ENCODE data around the gene MALRD1.

The MALRD1 gene

DNA sequence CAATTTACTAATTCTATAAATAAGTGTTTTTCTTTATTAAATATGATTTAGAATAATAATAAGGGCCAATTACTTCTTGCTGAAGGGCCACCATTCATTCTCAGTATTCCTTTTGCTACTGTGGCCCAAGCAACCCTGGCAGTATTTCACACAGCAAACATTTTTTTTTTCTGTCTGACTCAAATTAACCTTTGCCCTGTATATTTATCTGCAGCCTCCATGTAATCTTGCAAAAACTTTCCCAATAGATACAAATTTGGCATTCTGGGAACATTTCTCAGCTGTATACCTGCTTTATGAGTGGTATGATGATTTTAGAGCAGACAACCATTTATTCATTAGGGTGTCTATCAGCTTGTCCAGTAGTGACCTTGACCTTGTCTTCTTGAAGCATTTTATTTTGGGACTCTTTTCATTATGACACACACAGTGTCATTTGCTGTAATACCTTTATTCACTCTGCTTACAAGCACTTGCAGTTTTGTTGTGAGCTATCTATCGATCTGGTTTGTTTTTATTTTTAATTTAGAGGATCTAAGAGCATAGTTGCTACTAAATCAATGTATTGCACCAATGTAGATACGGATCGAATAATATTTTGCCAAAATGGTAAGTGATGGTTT is 607.9 kb downstream of the MALRD1 start:
- DNase-seq = no peak

GRCh38 chr10:19658131-19658530 is 609.5 kb downstream of the MALRD1 start:
- no peak for DNase-seq

DNA sequence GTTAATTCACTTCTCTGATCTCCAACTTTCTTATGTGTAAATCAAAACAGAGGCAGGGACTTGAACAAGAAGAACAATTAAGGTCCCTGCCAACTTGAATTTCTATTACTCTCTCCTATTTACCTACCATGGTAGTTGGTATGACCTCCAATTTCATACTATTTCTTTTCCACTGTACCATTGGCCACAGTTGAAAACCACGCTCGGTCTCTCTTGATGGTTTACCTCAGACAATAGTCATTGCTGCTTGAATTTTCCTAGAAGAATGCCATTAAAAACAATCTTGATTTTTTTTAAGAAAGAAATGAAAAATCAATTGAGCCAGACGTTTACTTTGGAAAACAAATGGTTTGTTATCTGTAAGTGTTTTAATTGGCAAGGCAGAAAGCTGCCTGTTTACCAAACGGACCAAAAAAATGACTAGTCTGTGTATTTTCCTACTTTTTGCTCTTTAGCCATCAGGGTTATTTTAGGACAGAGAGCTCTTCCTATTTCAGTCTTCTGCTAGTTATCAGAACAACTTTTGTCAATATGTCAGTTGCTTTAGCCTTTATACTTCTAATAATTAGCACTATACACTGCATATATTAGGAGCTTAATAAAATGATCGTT is 610.1 kb downstream of the MALRD1 start:
- DNase-seq = no peak

DNA sequence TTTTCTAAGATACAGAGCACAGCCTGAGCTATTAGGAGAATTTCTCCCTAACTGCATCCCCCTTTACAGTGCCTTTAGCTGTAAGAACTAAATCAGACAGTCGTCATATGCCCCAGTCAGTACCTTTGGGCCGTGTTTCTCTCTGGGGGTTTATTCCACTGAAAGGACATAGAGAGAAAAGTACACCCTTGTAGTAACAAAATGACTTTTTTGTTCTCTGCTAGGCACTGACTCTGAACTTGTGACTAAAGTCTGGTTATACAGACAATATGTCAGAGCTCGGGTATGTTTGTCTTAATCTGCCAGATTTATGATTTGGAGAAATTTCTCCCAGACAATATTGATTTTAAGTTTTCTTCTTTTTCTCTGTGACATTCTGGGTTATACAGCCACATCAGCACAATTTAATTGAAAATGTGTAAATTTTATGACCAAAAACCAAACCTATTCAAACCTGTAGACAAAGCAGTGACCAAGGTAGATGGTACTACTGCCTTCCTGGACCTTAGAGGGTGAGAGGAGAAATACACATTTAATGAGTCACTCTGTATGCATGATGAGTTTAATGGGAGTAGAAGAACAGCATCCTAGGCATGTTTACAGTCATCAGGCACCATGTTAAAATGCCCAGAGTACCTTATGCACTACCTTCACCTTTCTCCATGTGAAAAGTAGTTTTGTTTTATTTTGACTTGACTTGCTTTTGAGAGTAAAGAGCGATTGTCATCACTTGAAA is 611.5 kb downstream of the MALRD1 start:
- DNase-seq = no peak

DNA sequence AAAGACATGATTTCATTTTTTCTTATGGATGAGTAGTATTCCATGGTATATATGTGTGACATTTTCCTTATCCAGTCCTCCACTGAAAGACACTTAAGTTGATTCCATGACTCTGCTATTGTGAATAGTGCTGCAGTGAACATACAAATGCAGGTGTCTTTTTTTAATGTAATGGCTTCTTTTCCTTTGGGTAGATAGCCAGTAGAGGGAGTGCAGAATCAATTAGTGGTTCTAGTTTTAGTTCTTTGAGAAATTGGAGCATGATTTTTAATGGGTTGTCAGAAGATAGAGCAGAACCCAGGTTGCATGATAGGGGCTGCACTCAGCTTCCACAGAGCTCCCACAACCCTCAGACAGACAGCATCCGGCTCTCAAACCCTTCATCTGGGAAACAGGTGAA is 614.7 kb downstream of the MALRD1 start:
- DNase-seq = no peak

- no peak for DNase-seq
These were observed 619.5 kb downstream of the MALRD1 start for GRCh38 chr10:19668116-19668515.

GRCh38 chr10:19676063-19676462 is 627.5 kb downstream of the MALRD1 start:
- DNase-seq = no peak

DNA sequence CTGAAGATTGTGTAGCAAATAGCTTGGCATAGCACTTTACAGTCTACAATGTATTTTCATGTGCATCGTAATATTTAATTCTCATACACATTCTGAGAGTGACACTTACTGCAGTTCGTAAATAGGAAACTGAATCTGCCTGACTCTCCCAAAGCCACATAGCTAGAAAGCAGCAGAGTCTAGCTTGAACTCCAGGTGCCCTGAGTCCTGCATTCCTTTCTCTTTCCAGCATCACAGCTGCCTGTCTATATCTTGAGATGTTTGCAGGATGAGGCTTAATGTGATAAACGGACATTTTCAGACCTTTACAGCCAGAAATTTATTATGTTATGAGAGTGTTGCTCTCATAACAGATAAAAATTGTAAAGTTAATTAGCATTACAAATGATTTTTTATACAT is 634.8 kb downstream of the MALRD1 start:
- DNase-seq = no peak

- DNase-seq = no peak
These were observed 635.4 kb downstream of the MALRD1 start for GRCh38 chr10:19683960-19684359.

GRCh38 chr10:19688344-19688743 is 639.7 kb downstream of the MALRD1 start:
- DNase-seq = no peak

DNA sequence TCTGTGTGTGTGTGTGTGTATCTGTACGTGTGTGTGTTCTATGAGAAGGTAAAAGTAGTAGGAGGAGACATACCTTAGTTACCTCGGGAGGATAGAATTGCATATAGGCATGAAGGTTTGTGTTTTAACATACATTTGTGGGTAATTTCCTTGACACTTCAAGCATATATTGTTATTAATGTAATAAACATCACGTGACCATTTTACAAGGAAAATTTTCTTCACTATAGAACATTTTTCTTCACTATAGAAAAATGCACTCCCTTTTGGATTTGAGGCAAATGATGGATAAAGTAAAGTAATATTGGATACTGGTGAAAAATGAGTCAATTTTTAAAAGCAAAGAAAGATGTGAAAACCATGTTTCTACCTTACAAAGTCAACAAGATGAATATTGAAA is 640.6 kb downstream of the MALRD1 start:
- DNase-seq = no peak

GRCh38 chr10:19699299-19699698 is 650.7 kb downstream of the MALRD1 start:
- no peak for DNase-seq

- DNase-seq = no peak
These were observed 652.9 kb downstream of the MALRD1 start for GRCh38 chr10:19701427-19702052.

DNA sequence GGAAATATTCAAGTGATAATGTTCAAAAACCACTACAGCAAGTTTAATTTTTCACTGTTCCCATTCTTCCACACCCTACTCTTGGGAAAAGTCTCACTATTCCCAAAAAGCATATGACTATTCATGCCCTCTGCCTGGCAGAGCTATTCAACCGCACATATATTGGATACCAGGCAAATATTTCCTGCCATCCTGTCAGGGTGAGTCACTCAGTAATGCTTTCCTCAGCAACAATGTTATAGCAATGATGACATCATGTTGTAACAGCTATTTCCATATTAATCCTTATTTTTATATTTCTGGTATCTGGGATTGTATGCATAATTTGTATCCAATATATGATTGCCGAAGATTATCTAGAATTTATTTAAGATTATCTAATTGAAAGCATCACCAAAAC is 653.6 kb downstream of the MALRD1 start:
- DNase-seq = no peak

DNA sequence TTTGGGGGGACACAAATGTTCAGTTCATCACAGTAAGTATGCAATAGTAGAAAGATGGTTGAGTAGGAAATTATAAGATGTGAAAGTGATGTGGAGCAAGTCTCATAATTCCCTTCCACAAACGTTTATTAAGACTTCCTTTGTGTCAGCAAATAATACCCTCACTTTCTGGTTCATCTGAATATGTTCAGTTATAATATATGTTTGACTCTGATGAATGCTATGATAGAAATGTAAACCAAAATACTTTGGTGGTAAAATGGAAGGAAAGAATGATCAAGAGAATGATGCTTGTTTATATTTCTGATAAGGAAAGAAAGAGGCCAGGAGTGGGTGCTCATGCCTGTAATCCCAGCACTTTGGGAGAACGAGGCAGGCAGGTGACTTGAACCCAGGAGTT is 655.9 kb downstream of the MALRD1 start:
- DNase-seq = no peak

GRCh38 chr10:19705250-19705649 is 656.6 kb downstream of the MALRD1 start:
- no peak for DNase-seq

- no peak for DNase-seq
These were observed 658.3 kb downstream of the MALRD1 start for GRCh38 chr10:19706904-19707303.

DNA sequence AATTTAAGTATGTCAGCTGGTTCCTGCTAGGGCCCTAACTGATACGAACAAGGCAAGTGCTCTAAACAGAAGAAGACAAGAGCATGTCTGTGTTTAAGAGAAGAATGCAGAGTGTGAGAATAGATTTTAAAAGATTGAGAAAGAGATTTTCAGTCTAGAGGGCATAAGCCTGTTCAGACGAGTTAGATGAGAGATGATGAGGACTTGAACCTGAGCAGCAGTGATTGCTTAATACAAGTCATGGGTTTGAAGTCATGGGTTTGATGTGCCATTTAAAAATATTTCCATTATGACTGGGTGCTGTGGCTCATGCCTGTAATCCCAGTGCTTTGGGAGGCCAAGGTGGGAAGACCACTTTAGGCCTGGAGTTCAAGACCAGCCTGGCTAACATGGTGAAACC is 658.8 kb downstream of the MALRD1 start:
- DNase-seq = no peak

DNA sequence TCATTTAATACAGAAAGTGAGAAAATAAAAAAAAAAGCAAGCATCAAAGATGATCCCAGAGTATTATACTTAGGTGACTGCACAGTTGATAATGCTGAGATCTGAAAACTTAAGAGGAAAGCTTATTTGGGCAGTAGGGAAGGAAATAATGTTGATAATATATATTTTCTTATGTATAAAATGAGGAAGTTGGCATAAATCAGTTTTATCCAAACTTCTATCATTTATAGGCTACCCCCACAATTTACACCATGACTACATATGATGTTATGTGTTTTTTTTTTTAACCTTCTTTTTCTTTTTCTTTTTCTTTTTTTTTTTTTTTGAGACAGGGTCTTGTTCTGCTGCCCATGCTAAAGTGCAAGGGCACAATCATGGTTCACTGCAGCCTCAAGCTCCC is 659.4 kb downstream of the MALRD1 start:
- DNase-seq = no peak

- no peak for DNase-seq
These were observed 662.0 kb downstream of the MALRD1 start for GRCh38 chr10:19710600-19710999.

DNA sequence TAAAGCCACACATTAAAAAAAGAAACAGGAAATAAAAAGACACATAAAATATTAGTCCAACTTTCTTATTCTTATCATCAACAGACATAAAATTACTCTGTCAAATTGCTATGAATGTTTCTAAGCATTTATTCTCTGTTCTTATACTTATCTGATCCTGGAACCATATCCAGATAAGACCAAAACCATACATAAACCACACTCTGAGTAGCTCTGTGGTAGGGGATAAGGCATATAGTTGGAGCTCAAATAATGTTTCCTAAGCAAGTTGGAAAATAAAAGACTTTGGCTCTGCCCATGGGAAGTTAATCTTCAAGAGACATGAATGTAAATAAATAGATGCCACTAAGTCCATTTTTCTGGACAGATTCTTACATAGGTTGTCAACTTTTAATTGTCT is 664.6 kb downstream of the MALRD1 start:
- peak; percentile 56 for DNase-seq

GRCh38 chr10:19713800-19714525 is 665.4 kb downstream of the MALRD1 start:
- peak; percentile 67 for DNase-seq

- no peak for DNase-seq
These were observed 670.7 kb downstream of the MALRD1 start for GRCh38 chr10:19719284-19719683.
